IPS DF 6.9 (cell line): ENCODE measurements around the gene DDX10.

Experiments
- DNase-seq: peaks from one replicate; pipeline ENCODE4 v3.0.0-alpha.2; 2013; ENCODE audit warnings: low read depth, low spot score
- H3K27ac ChIP-seq: one replicate; pipeline ENCODE4 v1.5.1; 2013; ENCODE audit warnings: low read length, control low read depth
- H3K27me3 ChIP-seq: 2 replicates; pipeline ENCODE4 v1.6.1; 2013; ENCODE audit warnings: mild to moderate bottlenecking, low read length; ENCODE audit not compliant: control insufficient read depth, insufficient read depth
- H3K36me3 ChIP-seq: 2 replicates; pipeline ENCODE4 v1.6.1; 2013; ENCODE audit warnings: low read length; ENCODE audit not compliant: control insufficient read depth, insufficient read depth
- H3K4me1 ChIP-seq: 2 replicates; pipeline ENCODE4 v1.6.1; 2013; ENCODE audit warnings: low read length; ENCODE audit not compliant: control insufficient read depth, insufficient read depth
- H3K4me3 ChIP-seq: 2 replicates; pipeline ENCODE4 v1.5.1; 2013; ENCODE audit warnings: mild to moderate bottlenecking, low read length
- H3K9me3 ChIP-seq: 2 replicates; pipeline ENCODE4 v1.6.1; 2013; ENCODE audit warnings: low read length, inconsistent platforms; ENCODE audit not compliant: control insufficient read depth, insufficient read depth
- WGBS: extraction: QIAGEN DNeasy Blood & Tissue Kit; methylation state at CpG from one replicate; pipeline ENCODE4 v1.1.7; 2013; ENCODE audit warnings: mixed read lengths, missing lambda C conversion rate; ENCODE audit not compliant: insufficient read length, insufficient coverage; 5-methylcytosine and 5-hydroxymethylcytosine counted together

The DDX10 gene

DNA sequence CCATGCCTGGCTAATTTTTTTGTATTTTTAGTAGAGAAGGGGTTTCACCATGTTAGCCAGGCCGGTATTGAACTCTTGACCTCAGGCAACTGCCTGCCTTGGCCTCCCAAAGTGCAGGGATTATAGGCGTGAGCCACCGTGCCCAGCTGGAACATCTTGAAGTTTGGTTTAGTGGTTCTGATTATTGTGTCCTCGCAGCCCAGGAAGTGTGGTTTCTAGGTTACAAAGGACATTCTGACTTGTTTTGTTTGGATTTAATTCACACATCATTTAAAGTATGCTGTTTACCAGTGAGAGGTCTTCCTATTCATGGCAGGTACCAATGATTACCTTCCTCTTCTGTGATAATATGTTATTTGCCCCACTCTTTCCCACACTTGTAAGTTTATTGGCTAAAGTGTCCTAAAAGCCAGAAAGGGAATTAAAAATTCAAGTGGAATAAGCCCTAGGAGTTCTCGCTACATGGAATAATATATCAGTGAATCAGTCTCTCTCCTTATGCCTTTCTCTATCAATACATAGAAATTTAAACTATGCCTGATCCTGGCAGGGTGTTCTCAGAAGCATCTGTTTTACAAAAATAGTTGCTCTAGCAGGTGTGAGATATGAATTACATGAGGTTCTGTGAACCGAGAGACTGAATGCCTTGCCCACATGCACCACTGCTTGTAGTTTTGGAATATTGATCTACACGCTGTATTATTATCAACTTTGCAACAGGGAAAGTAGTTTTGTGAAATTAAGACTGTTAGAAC is 263.1 kb downstream of the DDX10 start:
- no CpG with 5 or more reads among the region's 7 CpGs for WGBS
- Histone ChIP-seq H3K9me3 (no peaks in the 10 kb centered on the region), H3K4me3 (no peak overlapping the region), H3K27me3 (no peaks in the 10 kb centered on the region), H3K4me1 (peaks cover 1% of the 10 kb centered on the region; the same call in 1 of the 2 replicates), H3K27ac (no peak overlapping the region), H3K36me3 (no peaks in the 10 kb centered on the region)
- no peak for DNase-seq

DNA sequence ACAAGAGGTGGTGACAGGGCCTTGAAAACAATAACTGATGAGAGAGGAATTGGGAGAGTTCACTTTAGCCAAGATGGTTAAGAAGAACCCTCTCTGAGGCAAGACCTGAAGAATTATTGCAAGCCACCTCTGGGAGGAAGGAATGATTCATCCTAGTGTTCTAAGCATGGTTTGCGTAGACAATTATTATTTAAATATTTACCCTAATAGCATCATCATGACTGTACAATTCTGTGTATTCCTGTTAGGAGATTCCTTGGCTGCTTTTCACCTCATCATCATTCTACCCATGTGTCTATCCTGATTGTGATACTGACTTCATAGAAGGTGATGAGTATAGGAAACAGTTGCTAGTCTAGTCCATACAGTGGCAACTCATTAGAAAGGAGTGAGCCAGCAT is 264.4 kb downstream of the DDX10 start:
- H3K27me3 ChIP-seq = no peaks in the 10 kb centered on the region
- DNase-seq = no peak
- no peak overlapping the region for H3K27ac ChIP-seq
- no peaks in the 10 kb centered on the region for H3K36me3 ChIP-seq
- no peaks in the 10 kb centered on the region for H3K4me1 ChIP-seq
- WGBS = no CpG with 5 or more reads among the region's 1 CpG
- no peak overlapping the region for H3K4me3 ChIP-seq
- no peaks in the 10 kb centered on the region for H3K9me3 ChIP-seq

DNA sequence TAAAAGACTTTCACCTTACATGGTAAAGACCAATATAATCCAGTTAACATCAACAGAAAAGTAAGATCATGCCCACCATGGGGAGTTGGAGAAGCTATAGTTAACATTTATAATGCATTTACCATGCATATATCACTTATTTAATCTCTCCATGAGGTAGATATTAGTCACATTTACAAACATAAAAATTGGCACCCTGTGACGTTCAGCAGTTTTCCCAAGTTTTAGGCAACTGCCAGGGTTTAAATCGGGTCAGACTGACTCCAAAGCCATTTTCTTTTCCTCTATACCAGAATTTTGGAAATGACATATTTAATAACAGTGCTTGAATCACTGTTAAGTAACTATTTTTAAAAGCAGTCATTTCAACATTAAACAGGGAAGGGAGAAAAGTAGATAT is 266.3 kb downstream of the DDX10 start:
- no peak for DNase-seq
- no peak overlapping the region for H3K4me3 ChIP-seq

DNA sequence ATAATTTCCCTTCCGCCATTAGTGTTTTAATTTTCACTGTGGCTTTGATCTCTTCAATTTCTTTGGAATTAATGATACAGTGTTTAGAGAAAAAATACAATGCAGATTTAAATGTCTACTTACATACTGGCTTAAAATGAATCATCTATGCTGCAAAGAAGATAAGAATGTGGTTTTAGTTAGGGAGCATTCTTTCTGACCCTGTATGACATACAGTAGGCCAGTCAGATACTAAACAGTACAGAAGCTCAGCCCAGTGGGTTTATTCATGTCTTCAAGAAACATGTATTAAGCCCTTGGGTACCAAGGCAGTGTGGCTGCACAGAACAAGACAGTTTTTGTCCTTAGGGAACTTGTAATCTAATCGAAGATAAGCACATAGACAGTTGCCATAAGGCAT is 268.8 kb downstream of the DDX10 start:
- Histone ChIP-seq H3K27me3 (no peaks in the 10 kb centered on the region), H3K9me3 (no peaks in the 10 kb centered on the region), H3K4me3 (no peak overlapping the region), H3K4me1 (no peaks in the 10 kb centered on the region), H3K27ac (no peak overlapping the region), H3K36me3 (no peaks in the 10 kb centered on the region)
- no peak for DNase-seq
- no CpG with 5 or more reads among the region's 2 CpGs for WGBS

More for the DNA sequence above, 266.3 kb downstream of the DDX10 start:
- WGBS = no CpG with 5 or more reads among the region's 2 CpGs
- no peaks in the 10 kb centered on the region for H3K36me3 ChIP-seq
- no peaks in the 10 kb centered on the region for H3K4me1 ChIP-seq
- no peaks in the 10 kb centered on the region for H3K9me3 ChIP-seq
- H3K27me3 ChIP-seq = no peaks in the 10 kb centered on the region
- H3K27ac ChIP-seq = no peak overlapping the region

DNA sequence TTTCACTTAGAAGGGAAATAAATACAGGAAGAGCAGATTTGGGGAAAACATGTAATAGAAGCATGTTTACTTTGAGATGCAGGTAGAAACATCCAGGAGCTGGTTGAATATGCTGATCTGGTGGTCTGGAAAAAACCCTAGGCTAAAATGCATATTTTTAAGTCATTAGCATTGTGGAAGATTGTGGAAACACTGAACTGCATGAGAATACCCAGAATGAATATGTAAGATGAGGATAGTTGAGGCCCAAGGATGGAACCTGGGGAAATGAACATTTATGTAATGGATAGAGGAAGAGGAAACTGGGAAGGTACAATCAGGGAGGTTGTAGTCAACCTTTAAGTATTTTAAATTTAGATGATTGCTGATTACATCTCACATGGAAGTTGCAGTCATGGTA is 269.4 kb downstream of the DDX10 start:
- Histone ChIP-seq H3K4me1 (no peaks in the 10 kb centered on the region), H3K27me3 (no peaks in the 10 kb centered on the region), H3K36me3 (no peaks in the 10 kb centered on the region), H3K4me3 (no peak overlapping the region), H3K27ac (no peak overlapping the region), H3K9me3 (no peaks in the 10 kb centered on the region)
- no peak for DNase-seq

DNA sequence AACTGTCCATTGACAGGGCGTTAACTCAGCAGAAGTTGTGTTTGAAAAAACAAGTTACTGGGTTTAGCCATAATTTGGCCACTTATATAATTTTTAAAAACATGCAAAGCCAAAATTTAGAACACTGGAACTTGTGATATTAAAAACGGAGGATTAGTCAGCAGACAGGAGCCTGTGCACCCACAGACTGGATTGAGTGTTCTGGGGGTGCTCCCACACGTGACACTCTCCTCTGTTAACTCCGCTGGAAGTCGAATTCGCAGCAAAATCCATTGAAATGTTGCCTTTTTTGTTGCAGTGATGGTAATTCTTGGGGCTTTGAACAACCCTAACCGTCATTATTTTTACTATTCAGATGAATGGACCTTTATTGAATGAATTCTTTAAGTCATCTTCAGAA is 269.8 kb downstream of the DDX10 start:
- DNase-seq = no peak
- H3K9me3 ChIP-seq = no peaks in the 10 kb centered on the region
- no peaks in the 10 kb centered on the region for H3K4me1 ChIP-seq
- H3K36me3 ChIP-seq = no peaks in the 10 kb centered on the region
- no peak overlapping the region for H3K4me3 ChIP-seq
- WGBS = no CpG with 5 or more reads among the region's 7 CpGs
- no peaks in the 10 kb centered on the region for H3K27me3 ChIP-seq
- H3K27ac ChIP-seq = no peak overlapping the region

DNA sequence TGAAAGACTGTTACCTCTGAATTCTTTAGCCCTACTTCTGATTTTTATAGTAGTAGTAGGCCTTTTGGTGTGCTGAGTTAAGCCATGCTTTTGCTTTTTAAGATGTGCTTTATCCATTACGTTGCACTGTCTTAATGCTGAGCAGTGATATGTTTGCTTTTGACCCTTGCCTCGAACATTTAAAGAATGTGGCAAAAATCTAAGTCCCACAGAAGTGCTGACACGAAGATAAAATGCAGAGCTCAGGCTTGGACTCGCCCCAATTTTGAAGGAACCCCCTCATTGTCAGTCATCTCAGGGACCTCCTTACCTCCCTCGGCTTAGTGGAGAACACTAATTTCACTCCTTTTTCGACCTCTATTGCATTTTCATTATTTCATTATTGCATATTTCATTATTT is 272.9 kb downstream of the DDX10 start:
- no peaks in the 10 kb centered on the region for H3K27me3 ChIP-seq
- no peak overlapping the region for H3K4me3 ChIP-seq
- H3K36me3 ChIP-seq = no peaks in the 10 kb centered on the region
- no peaks in the 10 kb centered on the region for H3K4me1 ChIP-seq
- no peak for DNase-seq
- H3K9me3 ChIP-seq = no peaks in the 10 kb centered on the region
- no CpG with 5 or more reads among the region's 6 CpGs for WGBS
- H3K27ac ChIP-seq = no peak overlapping the region

DNA sequence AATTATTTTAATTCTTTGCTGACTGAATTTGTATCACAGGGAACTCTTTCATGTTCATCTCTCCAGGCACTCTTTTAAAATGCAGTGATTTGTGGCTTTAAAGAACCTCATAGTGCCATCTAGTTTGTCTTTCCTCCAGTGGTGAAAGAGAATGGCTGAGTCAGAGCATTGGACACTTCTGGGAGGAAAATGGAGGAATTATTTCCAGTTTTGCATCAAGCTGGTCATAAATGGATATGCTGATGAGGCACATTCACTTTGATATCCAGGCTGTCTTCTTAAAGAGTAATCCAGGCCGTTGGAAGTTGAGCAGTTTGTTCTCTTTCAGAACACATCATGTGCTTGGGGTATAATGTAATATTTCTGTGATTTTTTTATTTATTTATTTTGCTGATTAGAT is 273.7 kb downstream of the DDX10 start:
- Histone ChIP-seq H3K36me3 (no peaks in the 10 kb centered on the region), H3K9me3 (no peaks in the 10 kb centered on the region), H3K27me3 (no peaks in the 10 kb centered on the region), H3K4me1 (no peaks in the 10 kb centered on the region), H3K27ac (no peak overlapping the region), H3K4me3 (no peak overlapping the region)
- no CpG with 5 or more reads among the region's 1 CpG for WGBS
- no peak for DNase-seq

DNA sequence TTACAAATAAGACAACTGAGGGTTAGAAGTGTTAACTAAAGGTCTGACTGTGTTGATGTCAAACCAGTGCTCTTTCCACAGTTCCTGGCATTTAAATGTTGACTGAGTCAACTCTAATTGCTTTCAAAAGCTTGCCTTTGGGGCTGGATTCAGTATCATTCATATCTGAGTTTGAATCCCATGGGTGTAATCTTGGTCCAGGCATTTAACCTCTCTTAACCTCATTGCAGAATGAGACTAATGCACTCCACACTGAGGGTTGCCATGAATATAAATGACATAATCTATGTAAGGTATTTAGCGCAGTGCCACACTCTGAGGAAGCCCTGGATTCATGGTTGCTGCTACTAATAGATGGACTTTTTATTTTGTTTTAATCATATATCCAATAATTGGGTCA is 274.3 kb downstream of the DDX10 start:
- no peaks in the 10 kb centered on the region for H3K36me3 ChIP-seq
- H3K27me3 ChIP-seq = no peaks in the 10 kb centered on the region
- H3K27ac ChIP-seq = no peak overlapping the region
- no peak overlapping the region for H3K4me3 ChIP-seq
- no peaks in the 10 kb centered on the region for H3K4me1 ChIP-seq
- WGBS = no CpG with 5 or more reads among the region's 1 CpG
- no peaks in the 10 kb centered on the region for H3K9me3 ChIP-seq
- DNase-seq = no peak

DNA sequence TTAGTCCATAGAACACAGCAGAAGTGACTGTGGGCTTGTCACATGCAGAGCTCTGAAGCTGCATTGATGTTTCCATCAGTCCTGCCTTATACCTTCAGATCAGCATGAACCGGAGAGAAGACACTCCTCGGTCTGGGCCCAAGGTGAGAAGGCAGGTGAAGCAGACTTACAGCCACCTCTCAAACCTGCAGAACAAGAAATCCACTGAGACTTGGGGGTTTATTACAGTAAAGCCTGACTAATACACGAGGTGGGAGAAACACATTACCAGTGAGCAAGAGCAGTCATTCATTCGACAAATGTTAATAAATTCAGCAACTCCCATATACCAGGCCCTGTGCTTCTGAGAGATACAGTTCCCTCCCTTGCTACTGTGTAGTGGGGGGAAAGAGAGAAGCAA is 279.0 kb downstream of the DDX10 start:
- WGBS = no CpG with 5 or more reads among the region's 4 CpGs
- Histone ChIP-seq H3K9me3 (no peaks in the 10 kb centered on the region), H3K4me3 (no peak overlapping the region), H3K27ac (no peak overlapping the region), H3K36me3 (no peaks in the 10 kb centered on the region), H3K27me3 (no peaks in the 10 kb centered on the region), H3K4me1 (no peaks in the 10 kb centered on the region)
- no peak for DNase-seq

DNA sequence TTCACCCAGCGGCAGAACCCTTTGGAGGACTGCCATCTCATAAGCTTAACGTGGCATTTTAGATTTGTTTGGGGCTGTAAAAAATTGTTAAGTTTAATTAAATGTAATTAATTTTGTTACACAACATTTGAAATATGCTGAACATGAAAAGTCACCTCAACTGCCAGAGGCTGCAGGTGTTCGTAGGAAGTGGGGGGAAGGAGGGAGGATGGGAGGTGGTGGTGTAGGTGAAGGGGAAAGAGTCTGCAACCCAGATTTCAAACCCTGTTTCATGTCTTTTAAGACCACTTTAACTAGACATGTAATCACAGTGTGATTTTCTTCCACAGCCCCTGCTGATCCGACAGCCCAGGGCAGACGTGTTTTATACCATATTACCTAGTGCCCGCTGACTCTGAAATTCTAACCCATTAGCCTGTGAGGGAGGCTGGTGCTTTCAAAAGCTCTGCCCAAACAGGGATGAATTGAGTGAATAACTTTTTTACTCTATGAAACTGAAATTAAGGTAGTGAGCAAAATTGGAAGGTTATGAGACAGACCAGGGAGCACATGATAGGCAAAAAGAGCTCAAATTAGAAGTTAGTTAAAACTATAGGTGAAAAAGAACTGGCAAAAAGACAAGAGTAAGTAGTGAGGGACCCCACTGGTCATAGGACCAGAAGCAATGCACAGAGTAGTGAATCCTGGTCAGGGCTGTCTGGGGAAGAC is 279.8 kb downstream of the DDX10 start:
- WGBS = no CpG with 5 or more reads among the region's 6 CpGs
- Histone ChIP-seq H3K9me3 (no peaks in the 10 kb centered on the region), H3K27me3 (no peaks in the 10 kb centered on the region), H3K27ac (no peak overlapping the region), H3K4me1 (no peaks in the 10 kb centered on the region), H3K36me3 (no peaks in the 10 kb centered on the region), H3K4me3 (no peak overlapping the region)
- no peak for DNase-seq
